Amniotic stem cell (primary cell): ENCODE measurements around the gene PLCE1.

Source experiments
- DNase-seq: peaks from one replicate; lab custom pipeline; 2025; lab: John Stamatoyannopoulos, UW

Gene PLCE1

DNA sequence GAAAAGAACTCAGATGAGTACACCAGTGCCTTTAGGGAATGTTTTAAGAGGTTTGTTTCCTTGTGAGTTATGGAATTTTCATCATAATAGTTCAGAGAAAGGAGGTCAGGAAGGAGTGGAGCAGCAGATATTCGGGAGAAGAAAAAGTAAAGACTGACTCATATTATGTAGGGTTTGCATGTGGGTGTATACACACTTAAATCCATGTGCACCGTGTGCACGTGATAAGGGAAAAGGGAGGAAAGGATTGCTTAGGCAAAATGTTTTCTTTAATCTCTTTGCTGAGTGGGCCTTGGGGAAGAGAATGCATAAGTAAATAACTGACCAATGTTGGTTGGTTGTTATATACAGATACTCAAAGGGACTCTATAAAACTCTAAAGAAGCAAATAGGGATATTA, 30.2 kb downstream of the PLCE1 start:
- DNase-seq: no peak

DNA sequence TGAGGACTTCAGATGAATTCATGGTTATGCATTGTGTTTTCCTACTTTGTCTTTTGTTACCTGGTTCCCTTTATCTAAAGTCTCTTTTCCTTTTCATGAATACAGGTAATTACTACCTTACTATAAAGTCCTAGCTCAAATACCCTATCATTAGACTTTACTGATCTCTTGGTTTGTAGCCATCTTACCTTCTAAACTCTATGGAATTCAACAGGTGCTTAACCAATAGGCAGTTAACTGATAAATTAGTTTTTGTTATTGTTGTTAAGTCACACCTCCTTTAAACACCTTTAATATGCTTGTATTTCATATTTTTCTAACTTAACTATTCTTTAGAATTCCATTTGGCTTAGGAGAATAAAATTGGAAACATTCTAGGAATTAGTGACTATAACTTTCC, 30.7 kb downstream of the PLCE1 start:
- no peak for DNase-seq

DNA sequence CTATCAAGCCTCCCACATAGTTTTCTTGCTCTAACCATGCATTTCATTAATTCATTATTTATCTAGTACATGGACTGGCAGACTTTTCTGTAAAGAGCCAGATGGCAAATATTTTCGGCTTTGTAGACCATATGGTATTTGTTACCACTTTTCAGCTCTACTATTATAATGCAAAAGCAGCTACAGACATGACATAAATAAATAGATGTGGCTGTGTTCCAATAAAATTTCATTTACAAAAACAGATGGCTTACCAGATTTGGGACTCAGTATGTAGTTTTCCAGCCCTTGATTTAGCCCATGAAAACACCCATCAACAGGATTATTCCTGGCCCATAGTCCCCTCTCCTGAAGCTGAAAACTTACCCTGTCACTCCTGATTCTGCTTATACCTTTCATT, 32.1 kb downstream of the PLCE1 start:
- DNase-seq: no peak

DNA sequence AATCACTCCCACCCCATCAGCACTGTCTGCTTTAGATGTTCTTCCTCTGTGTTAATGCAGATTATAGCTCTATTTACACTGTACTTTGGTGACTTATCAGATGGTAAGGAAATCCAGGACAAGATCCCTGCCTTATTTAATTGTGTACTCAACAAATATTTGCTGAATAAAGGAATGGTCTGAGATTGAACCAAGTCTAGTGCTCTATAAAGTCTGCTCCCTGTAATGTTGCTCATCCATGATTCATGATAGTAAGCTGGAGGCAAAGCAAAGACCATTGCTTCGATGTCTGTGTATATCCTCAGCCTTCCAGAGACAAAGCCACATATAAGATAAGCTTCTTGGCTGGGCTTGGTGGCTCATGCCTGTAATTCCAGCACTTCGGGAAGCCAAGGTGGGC, 33.5 kb downstream of the PLCE1 start:
- no peak for DNase-seq

DNA sequence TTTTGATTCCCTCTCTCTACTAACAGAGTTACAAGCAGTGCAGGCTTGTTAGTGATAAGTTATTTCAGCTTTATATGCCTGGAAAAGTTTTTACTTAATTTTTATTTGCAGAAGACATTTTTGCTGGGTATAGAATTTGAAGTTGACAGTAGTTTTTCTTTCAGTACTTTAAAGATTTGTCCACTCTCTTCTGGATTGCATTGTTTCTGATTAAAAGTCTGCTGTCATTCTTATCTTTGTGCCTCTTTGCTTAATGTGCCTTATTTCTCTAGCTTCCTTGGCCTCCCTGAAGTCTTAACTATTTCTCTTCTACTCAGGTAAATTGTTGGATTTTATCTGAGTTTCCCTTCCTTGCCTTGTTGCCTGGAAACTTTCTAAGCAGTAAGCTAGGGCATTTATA, 36.2 kb downstream of the PLCE1 start:
- no peak for DNase-seq

DNA sequence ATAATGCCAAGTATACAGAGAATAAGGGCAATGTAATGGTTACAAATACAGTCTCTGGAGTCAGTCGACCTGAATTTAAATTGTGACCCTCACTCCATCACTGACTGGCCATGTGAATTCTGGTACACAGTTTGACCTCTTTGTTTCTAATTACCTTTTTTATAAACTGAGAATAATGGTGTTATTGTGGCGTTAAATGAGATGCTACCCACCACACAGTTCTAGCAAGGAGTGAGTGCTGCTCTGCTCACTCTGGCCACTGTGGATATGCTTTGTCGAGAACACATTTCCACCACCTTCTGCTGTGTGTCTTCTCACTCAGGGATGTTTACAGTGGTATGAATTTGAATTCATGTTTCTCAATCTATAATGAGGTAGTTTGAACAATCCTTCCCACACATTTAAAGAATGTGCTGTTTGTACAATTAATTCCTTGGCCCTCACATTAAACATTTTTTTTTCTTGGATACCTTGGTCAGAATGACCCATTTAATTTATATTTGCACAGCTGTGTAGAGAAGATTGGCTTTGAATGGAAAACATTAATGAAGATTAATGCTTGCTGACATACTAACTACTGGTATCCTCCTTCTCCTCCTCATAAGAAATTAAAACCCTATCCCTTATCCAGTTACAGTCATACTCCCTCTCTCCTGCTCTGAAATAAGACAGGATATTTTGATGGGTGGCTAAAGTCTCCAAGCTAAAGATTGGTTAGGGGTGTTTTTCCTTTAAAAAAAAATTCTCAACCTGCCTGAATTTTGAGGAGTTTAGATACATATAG, 42.4 kb downstream of the PLCE1 start:
- no peak for DNase-seq

DNA sequence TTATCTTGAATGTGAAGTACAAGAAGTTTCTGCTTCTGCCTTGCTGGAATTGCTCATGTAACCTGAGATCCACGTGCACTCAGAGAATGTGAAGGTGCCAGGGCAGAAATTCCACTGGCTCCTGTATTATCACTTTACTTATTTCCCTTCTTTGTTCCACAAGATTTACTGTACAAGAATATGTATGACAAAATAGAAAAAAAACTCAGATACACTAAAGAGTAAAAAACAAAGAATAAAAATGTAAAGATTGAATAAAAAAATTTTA, 43.0 kb downstream of the PLCE1 start:
- no peak for DNase-seq

DNA sequence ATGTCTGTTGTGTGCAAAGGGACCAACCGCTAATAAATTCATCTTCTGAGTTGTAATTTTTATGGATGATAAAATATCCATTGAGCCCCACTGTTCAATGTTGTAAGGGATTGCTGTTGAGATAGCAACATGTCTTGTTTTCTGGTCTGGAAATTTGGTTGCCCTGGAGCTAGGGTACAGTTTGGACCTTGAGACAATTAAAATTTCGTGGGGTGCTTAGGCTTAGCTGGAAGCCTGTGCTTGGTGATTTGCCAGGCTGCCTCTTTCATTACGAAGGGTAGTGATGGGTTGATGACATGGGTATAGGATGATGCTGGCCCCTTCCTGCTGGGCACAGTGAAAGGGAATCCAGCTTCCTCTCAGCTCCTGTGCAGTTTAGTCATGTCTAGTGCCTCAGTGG, 43.6 kb downstream of the PLCE1 start:
- no peak for DNase-seq

DNA sequence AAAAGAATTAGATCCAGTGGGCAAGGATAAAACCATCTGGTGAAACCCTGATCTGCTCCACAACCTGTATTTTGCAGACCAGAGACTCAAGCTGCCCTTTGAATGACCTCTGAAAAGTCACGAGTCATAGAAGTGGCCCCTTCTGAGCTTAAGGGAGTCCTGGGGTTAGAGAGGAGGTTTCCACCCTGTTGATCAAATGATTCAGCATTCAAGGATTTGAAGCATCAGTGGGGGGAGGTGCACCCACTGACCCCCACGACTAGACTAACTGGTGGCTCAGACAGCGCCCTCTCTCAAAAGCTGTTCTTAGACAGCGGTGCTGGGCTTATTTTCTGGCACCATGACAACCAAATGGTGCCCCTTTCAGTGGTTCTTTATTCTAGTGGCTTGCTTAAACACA, 44.3 kb downstream of the PLCE1 start:
- DNase-seq: no peak

DNA sequence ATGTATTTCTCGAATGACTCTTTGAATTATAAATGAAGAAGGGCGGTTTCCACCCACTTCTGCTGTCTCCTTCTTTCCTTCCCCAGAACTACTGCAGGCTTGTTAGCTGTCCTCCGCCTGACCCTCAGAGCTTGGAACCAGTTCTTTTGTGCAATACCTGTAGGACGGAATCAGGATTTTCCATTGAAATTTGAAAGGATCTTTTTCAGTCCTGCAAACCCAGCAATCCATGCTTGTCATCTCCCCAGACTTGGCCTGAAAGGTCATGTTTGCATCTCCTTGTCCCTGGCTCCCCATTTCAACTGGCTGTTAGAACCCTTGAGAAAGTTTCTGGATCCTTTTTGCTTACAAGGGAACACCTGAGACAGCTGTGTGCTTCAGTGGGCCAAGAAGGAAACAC, 47.5 kb downstream of the PLCE1 start:
- DNase-seq: no peak

DNA sequence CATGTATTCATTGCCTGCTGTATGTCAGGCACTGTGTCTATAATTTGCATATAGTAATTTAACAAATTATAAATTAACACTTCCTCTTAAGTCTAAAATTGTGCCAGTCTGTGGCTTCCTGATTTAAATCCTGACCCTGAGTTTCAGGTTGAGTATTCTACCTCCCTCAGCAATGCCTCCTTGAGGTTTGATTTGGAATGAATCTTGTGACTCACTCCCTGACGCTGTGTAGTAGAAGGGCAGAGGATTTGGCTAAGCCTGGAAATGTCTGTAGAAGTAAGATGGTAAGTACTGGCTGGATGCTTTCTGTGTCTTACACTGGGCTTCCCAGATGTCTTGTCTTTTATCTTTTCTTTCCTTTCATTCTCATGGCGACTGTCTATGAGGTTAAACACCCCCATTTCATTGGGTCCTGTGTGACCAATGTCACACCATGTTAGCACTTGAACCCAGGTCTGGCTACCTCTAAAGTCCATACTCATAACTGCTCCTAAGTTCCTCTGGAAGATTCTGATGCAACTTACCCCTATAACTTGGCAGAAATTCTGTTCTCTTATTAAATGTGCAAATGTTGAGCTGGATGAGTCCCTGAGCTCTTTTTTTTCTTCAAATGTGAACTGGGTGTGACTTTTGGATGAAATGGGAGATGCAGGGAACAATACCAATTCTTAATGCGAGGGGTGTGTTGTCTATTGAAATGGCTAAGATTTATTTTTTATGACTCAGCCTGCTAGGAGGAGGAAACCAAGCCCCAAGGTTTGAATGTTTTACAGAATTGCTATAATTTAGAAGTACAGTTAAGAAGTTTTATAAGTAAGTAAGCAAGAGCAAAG, 48.5 kb downstream of the PLCE1 start:
- peak; percentile 32 for DNase-seq

DNA sequence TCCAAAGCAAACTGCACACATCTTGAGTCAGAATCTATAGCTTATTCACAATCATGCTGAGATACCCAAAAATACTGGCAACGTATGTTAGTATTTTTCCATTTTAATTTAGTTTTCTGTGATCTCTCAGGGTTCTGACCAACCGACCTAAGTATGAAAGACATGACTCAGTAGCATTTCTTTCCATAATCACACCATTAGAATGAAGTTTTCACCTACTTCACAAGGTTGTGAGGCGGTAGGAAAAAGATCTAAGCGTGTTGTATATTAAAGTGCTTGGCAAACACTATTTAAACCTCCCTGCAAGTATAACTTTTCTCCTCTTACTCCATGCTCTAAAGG, 49.1 kb downstream of the PLCE1 start:
- DNase-seq: no peak
